Activated CD8-positive, alpha-beta memory T cell treated with anti-CD3 and anti-CD28 coated beads for 1 hour (primary cell): Measurements from ENCODE around the gene MS4A4E.
"Not testable (repeated sequence)": the region's sequence is repeated elsewhere in the genome, so short reads cannot be mapped to it uniquely, and the experiment has no call there.

Experiments
- DNase-seq, 2 donors: peaks; one replicate each; pipeline ENCODE4 v3.0.0-alpha.2; 2020; ENCODE audit warnings: low read depth in 1 of 2; ENCODE audit errors: extremely low read depth in 1 of 2

Gene MS4A4E

GRCh38 chr11:60182541-60183330, 60.2 kb downstream of the MS4A4E start, which contains the start of gene MS4A6A:
MS4A6A (minus strand) TSS chr11:60183083; CDS start chr11:60181727, 1,356 bp downstream.
- no peak for DNase-seq

GRCh38 chr11:60175860-60176275, 67.1 kb downstream of the MS4A4E start:
- no peak for DNase-seq

- no peak for DNase-seq
Observed at GRCh38 chr11:60172011-60172410, 70.9 kb downstream of the MS4A4E start.

GRCh38 chr11:60170566-60170965, 72.4 kb downstream of the MS4A4E start:
- DNase-seq: no peak

GRCh38 chr11:60169264-60169915, 73.5 kb downstream of the MS4A4E start:
- no peak for DNase-seq

GRCh38 chr11:60168306-60168705, 74.6 kb downstream of the MS4A4E start:
- DNase-seq: no peak

GRCh38 chr11:60165951-60166350, 77.0 kb downstream of the MS4A4E start:
- DNase-seq: no peak

- DNase-seq: no peak
Observed at GRCh38 chr11:60165538-60165937, 77.4 kb downstream of the MS4A4E start.

GRCh38 chr11:60164550-60165075, 78.3 kb downstream of the MS4A4E start:
- DNase-seq: no peak

- DNase-seq: no peak
Observed at GRCh38 chr11:60161766-60162165, 81.2 kb downstream of the MS4A4E start.

- no peak for DNase-seq
Observed at GRCh38 chr11:60161107-60161506, 81.8 kb downstream of the MS4A4E start.

GRCh38 chr11:60159868-60160267, 83.1 kb downstream of the MS4A4E start:
- DNase-seq: no peak

GRCh38 chr11:60159284-60159683, 83.7 kb downstream of the MS4A4E start:
- DNase-seq: no peak

- no peak for DNase-seq
Observed at GRCh38 chr11:60158636-60159035, 84.3 kb downstream of the MS4A4E start.

- no peak for DNase-seq
Observed at GRCh38 chr11:60155931-60156330, 87.0 kb downstream of the MS4A4E start.

- DNase-seq: not testable (repeated sequence)
Observed at GRCh38 chr11:60152727-60153126, 90.2 kb downstream of the MS4A4E start.

GRCh38 chr11:60150279-60150678, 92.7 kb downstream of the MS4A4E start:
- DNase-seq: no peak
